ENCODE measurements around the gene PPP2R1A. TPM values are rescaled to one million over a fixed set of nuclear protein-coding genes. Genes with fewer than 3 reads are reported as not detected.
A peak's percentile ranks its signal among the peaks of the same experiment; 100 is the strongest.

The PPP2R1A gene
- 218 and 225 TPM in 2 replicates for total RNA-seq

DNA sequence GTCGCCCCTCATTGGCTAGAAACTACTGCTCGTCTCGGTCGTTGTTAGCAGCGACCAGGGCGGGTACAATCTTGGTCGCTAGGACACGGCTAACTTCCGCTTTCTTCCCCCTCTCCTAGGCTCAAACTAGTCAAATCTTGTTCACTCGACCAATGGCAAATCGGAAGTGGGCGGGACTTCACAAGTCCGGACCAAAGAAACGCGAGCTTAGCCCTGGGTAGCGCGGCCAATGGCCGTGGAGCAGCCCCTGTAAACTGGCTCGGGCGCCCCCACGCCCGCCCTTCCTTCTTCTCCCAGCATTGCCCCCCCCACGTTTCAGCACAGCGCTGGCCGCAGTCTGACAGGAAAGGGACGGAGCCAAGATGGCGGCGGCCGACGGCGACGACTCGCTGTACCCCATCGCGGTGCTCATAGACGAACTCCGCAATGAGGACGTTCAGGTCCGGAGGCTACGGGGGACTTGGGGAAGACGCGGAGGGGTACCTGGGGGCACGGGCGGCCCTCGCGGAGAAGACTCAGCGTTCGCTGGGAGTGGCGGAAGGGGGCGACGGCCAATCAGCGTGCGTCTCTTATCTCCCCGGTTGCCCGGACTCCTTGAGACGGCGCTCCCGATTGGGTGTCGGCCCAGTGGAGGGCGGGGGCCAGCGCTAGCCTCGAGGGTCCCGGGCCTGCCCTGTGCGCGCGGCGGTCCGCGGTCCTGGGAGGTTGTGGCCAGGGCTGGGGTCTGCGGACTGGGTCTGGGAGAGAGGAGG, at the start of gene PPP2R1A:
Gene PPP2R1A, plus strand, starts transcription at position 318 of the 752 bp plus-strand sequence. Its CDS starts 45 bp downstream, at position 363.
- H3K36me3 Mint-ChIP-seq (ENCODE audit: low read depth): peaks cover 34% of the 10 kb centered on the region

DNA sequence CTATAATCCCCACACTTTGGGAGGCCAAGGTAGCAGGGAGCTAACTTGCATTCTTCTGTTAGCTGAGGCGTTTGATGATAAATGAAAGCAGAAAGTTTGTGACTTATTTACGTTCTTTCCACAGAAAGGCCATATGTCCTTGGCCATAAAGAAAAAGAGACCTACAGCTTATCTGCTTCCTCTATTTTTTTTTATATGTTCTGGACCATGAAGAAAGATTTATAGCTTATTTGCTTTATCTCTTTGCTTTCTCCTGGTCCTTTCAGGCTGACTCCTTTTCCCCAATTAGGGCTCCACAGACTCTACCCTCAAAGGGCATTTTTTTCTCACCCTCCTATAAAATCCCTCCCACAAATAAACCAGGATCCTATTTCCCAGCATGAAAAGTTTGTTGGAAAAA, 48.6 kb upstream of the PPP2R1A start:
- H3K36me3 Mint-ChIP-seq (ENCODE audit: low read depth): peaks cover 36% of the 10 kb centered on the region
- no peak overlapping the region for H3K4me3 Mint-ChIP-seq (ENCODE audit: low read depth)
- H3K27me3 Mint-ChIP-seq (ENCODE audit: low read depth): no peaks in the 10 kb centered on the region
- DNase-seq (ENCODE audit: low spot score): no peak
- H3K4me1 Mint-ChIP-seq (ENCODE audit: low read depth): peaks cover 16% of the 10 kb centered on the region
- intact Hi-C loops (cut with micrococcal nuclease): no loop called here
- H3K27ac Mint-ChIP-seq: no peak overlapping the region
- H3K9me3 Mint-ChIP-seq: peaks cover 56% of the 10 kb centered on the region

More for the DNA sequence above, at the start of gene PPP2R1A:
- Mint-ChIP-seq H3K27ac (peak within 1 kb of the TSS; percentile 99), H3K27me3 (ENCODE audit: low read depth) (no peaks in the 10 kb centered on the region), H3K4me1 (ENCODE audit: low read depth) (peaks cover 32% of the 10 kb centered on the region), H3K9me3 (no peaks in the 10 kb centered on the region), H3K4me3 (ENCODE audit: low read depth) (peak within 1 kb of the TSS; percentile 98)
- peak; percentile 98 for DNase-seq (ENCODE audit: low spot score)
- intact Hi-C loops (cut with micrococcal nuclease): loop anchor here (1.0 to 10.0 kb wide), 6 partner anchors 19 to 1677 kb away; partner anchors contain the start of genes MYADM, ZNF350, ZNF616 and ZNF649

DNA sequence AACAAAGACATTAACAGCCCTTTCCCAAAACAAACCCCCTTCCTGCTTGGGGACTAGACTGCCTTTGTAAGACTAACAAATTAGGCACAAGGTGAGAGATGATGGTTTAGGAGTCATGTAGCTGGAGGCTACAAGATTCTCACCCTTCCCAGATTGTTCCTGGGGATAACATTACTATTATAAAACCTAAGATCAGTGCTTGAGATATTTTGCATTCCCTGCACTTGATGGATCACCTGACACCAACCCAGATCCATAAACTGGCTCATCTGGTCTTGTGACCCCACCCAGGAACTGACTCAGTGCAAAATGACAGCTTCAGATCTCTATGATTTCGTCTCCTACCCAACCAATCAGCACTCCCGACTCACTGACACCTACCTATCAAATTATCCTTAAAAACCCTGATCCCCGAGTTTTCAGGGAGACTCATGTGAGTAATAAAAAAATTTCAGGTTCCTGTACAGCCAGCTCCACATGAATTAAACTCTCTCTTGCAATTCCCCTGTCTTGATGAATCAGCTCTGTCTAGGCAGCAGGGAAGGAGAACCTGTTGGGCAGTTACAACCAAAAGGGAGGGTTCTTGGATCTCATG, 47.8 kb upstream of the PPP2R1A start:
- peaks cover 16% of the 10 kb centered on the region for H3K4me1 Mint-ChIP-seq (ENCODE audit: low read depth)
- intact Hi-C loops (cut with micrococcal nuclease): no loop called here
- H3K27me3 Mint-ChIP-seq (ENCODE audit: low read depth): no peaks in the 10 kb centered on the region
- H3K9me3 Mint-ChIP-seq: peaks cover 57% of the 10 kb centered on the region
- DNase-seq (ENCODE audit: low spot score): no peak
- H3K27ac Mint-ChIP-seq: no peak overlapping the region
- H3K4me3 Mint-ChIP-seq (ENCODE audit: low read depth): no peak overlapping the region
- peaks cover 29% of the 10 kb centered on the region for H3K36me3 Mint-ChIP-seq (ENCODE audit: low read depth)

DNA sequence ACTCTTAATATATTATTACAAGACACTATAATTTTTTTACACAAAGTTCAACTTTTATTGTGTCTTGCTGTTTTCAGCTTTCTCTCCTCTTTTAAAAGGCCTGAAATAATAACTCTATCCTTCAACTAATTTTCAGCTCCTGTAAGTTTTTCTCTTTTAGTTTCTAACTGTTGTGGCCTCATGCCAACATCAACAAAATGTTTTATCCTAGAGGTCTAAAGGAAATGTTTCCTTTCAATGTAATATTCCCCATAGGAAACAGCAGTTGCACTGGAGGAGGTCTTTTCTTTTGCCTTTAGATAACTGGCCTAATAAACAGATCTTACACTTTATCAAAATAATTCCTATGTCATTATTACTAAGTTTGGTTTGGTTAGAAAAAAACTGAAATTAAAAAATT, 41.6 kb upstream of the PPP2R1A start:
- intact Hi-C loops (cut with micrococcal nuclease): no loop called here
- DNase-seq (ENCODE audit: low spot score): no peak
- H3K4me3 Mint-ChIP-seq (ENCODE audit: low read depth): no peak overlapping the region
- no peak overlapping the region for H3K27ac Mint-ChIP-seq
- no peaks in the 10 kb centered on the region for H3K27me3 Mint-ChIP-seq (ENCODE audit: low read depth)
- H3K9me3 Mint-ChIP-seq: peaks cover 45% of the 10 kb centered on the region
- H3K36me3 Mint-ChIP-seq (ENCODE audit: low read depth): peaks cover 15% of the 10 kb centered on the region
- no peaks in the 10 kb centered on the region for H3K4me1 Mint-ChIP-seq (ENCODE audit: low read depth)

DNA sequence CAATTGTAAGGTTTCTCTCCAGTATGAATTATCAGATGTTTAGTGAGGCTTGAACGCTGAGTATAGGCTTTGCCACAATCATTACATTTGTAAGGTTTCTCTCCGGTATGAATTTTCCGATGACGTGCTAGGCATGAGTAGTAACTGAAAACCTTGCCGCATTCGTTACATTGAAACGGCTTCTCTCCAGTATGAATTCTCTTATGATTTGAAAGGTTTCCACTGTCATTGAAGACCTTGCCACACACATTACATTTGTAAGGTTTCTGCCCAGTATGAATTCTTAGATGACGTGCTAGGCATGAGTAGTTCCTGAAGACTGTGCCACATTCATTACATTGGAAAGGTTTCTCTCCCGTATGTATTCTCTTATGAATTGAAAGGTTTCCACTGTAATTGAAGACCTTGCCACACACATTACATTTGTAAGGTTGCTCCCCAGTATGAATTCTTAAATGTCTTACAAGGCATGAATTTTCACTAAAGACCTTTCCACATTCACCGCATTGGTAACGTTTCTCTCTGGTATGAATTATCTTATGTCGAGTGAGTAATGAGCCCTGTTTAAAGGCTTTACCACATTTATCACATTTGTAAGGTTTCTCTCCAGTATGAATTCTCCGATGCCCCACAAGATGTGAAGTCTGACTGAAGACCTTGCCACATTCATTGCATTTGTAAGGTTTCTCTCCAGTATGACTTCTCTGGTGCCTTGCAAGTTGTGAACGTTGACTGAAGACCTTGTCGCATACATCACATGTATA, 34.1 kb upstream of the PPP2R1A start:
- intact Hi-C loops (cut with micrococcal nuclease): no loop called here
- Mint-ChIP-seq H3K9me3 (peaks cover 77% of the 10 kb centered on the region), H3K36me3 (ENCODE audit: low read depth) (peaks cover 68% of the 10 kb centered on the region), H3K27ac (no peak overlapping the region), H3K4me3 (ENCODE audit: low read depth) (no peak overlapping the region), H3K4me1 (ENCODE audit: low read depth) (no peaks in the 10 kb centered on the region), H3K27me3 (ENCODE audit: low read depth) (no peaks in the 10 kb centered on the region)
- no peak for DNase-seq (ENCODE audit: low spot score)

DNA sequence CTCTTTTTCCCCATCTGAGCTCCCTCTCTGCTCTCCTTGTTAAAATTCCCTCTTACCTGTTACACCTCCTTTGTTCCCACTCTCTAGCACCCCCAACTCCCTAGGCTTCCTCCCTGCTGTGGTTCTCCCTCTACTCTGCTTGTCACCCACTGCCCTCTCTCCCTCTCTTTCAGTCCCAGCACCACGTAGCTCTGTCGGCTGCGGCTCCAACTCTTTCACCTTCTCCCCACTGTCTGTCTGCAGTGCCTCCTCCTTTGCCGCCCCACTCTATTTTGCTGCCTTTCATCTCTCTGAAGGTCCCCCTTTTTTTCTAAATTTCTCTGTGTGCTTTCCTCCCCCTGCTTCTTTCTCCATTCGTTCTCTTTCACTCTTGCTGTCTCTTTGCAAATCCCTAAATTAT, 19.5 kb upstream of the PPP2R1A start:
- Mint-ChIP-seq H3K27me3 (ENCODE audit: low read depth) (no peaks in the 10 kb centered on the region), H3K27ac (peak overlapping the region; percentile 92), H3K4me1 (ENCODE audit: low read depth) (peaks cover 14% of the 10 kb centered on the region), H3K9me3 (peaks cover 18% of the 10 kb centered on the region), H3K4me3 (ENCODE audit: low read depth) (peak overlapping the region; percentile 96), H3K36me3 (ENCODE audit: low read depth) (peaks cover 49% of the 10 kb centered on the region)
- intact Hi-C loops (cut with micrococcal nuclease): loop anchor here (5.0 kb wide), 1 partner anchor 243 kb away; the partner anchor contains the start of gene ZNF613
- no peak for DNase-seq (ENCODE audit: low spot score)

DNA sequence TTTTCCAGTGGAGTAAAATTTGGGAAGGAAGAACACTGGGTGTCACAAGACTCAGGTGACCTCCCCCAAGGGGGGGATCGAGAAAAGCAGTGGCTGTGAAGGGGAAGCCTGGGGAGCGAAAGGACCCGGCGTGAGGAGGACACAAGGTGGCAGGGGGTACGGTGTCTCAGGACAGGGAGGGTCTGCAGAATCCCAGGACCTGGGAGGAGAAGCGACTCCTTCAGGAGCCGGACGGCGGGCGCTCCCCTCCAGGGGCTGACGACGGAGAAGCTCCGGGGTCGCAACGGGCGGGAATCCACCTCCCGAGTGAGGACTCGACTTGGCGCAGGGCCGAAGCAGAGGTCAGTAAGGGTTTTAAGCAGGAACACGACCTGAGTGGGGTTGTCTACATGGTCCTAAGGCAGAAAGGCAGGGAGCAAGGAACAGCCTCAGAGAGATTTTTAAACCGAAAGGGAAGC, 19.0 kb upstream of the PPP2R1A start:
- peaks cover 45% of the 10 kb centered on the region for H3K36me3 Mint-ChIP-seq (ENCODE audit: low read depth)
- H3K9me3 Mint-ChIP-seq: peaks cover 18% of the 10 kb centered on the region
- peak overlapping the region; percentile 92 for H3K27ac Mint-ChIP-seq
- no peak for DNase-seq (ENCODE audit: low spot score)
- peak overlapping the region; percentile 96 for H3K4me3 Mint-ChIP-seq (ENCODE audit: low read depth)
- intact Hi-C loops (cut with micrococcal nuclease): loop anchor here (1.0 to 5.0 kb wide), 3 partner anchors 18 to 244 kb away; partner anchors contain the start of gene ZNF613
- H3K4me1 Mint-ChIP-seq (ENCODE audit: low read depth): peaks cover 14% of the 10 kb centered on the region
- H3K27me3 Mint-ChIP-seq (ENCODE audit: low read depth): no peaks in the 10 kb centered on the region

DNA sequence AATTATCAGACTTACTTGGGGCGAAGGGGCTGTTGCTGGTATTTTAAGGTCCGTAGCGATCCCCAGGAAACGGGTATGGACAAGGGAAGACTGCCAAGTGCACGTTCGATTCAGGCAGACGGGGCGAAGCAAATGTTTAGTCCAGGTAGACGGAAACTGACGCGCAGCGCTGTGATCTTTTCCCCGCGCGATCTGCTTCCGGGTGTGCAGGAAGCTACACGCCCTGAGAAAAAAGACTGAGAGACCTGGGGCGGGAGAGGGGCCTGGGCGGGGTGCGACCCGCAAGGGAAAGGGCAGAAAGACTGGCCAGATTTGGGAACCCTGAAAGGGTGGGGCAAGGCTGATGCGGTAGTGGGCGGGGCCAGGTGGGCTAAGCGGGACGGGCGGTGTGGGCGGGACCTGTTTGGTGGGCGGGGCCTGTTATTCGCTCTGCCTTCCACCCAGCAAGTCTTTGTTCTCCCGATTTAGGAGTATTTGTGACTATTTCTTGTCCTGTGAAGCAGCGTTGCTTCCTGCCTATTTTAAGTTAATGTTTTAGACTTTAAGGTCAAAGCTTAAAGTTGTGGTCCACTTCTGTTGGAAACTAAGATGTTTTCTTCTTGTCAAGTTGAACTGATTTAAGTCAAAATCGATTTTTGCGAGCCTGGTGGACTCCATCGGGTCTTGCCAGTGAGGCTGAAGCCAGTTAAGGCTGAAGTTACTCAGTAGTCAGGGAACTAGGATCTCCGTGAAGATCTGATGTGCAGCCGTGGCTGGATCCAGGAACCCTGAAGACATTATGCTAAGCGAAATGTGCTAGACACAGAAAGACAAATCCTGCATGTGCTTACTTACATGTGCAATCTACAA, 18.3 kb upstream of the PPP2R1A start, which contains the start of gene ZNF836:
Gene ZNF836, minus strand, starts transcription at position 301 of the 849 bp plus-strand sequence. CDS start 3,549 bp downstream, outside the sequence.
- H3K9me3 Mint-ChIP-seq: peaks cover 18% of the 10 kb centered on the region
- no peaks in the 10 kb centered on the region for H3K27me3 Mint-ChIP-seq (ENCODE audit: low read depth)
- peaks cover 45% of the 10 kb centered on the region for H3K36me3 Mint-ChIP-seq (ENCODE audit: low read depth)
- DNase-seq (ENCODE audit: low spot score): peak; percentile 84
- peak within 1 kb of the TSS; percentile 92 for H3K27ac Mint-ChIP-seq
- H3K4me3 Mint-ChIP-seq (ENCODE audit: low read depth): peak within 1 kb of the TSS; percentile 96
- H3K4me1 Mint-ChIP-seq (ENCODE audit: low read depth): peaks cover 14% of the 10 kb centered on the region
- intact Hi-C loops (cut with micrococcal nuclease): loop anchor here (1.0 to 5.0 kb wide), 3 partner anchors 18 to 244 kb away; partner anchors contain the start of gene ZNF613

DNA sequence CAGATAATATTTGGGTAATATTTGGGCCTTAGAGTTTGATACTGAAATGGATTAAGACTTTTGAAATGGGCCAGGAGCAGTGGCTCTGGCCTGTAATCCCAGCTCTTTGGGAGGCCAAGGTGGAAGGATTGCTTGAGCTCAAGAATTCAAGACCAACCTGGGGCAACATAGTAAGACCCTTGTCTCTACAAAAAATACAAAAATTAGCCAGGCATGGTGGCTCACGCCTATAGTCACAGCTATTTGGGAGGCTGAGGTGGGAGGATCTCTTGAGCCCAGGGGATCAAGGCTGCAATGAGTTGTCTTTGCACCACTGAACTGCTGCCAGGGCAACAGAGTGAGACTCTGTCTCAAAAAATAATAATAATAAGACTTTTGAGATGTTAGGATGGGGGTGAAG, 17.5 kb upstream of the PPP2R1A start:
- peak overlapping the region; percentile 96 for H3K4me3 Mint-ChIP-seq (ENCODE audit: low read depth)
- H3K36me3 Mint-ChIP-seq (ENCODE audit: low read depth): peaks cover 39% of the 10 kb centered on the region
- DNase-seq (ENCODE audit: low spot score): no peak
- no peaks in the 10 kb centered on the region for H3K27me3 Mint-ChIP-seq (ENCODE audit: low read depth)
- peaks cover 21% of the 10 kb centered on the region for H3K9me3 Mint-ChIP-seq
- peak overlapping the region; percentile 29 for H3K27ac Mint-ChIP-seq
- intact Hi-C loops (cut with micrococcal nuclease): loop anchor here (5.0 kb wide), 1 partner anchor 245 kb away; the partner anchor contains the start of gene ZNF613
- H3K4me1 Mint-ChIP-seq (ENCODE audit: low read depth): peaks cover 14% of the 10 kb centered on the region

DNA sequence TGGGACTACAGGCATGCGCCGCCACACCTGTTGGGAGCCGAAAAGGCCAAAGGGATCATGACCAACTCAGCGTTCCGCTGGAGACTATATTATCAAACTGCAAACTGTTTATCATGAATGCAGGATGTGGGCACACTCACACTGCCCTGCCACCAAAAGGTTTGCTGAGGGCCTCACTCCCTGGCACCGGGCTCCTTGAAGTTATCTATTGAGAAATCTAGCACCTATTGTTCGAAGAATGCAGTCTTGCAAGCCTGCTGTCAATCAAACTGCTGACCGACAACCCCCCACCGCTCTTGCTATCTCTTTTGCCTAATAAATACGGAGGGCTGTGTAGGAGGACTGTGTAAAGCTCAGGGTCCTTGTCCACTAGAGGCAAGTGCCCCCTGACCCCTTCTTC, 13.3 kb upstream of the PPP2R1A start:
- peaks cover 4% of the 10 kb centered on the region for H3K4me1 Mint-ChIP-seq (ENCODE audit: low read depth)
- H3K9me3 Mint-ChIP-seq: peaks cover 14% of the 10 kb centered on the region
- intact Hi-C loops (cut with micrococcal nuclease): no loop called here
- no peak for DNase-seq (ENCODE audit: low spot score)
- H3K36me3 Mint-ChIP-seq (ENCODE audit: low read depth): peaks cover 5% of the 10 kb centered on the region
- H3K27ac Mint-ChIP-seq: no peak overlapping the region
- no peaks in the 10 kb centered on the region for H3K27me3 Mint-ChIP-seq (ENCODE audit: low read depth)
- no peak overlapping the region for H3K4me3 Mint-ChIP-seq (ENCODE audit: low read depth)

DNA sequence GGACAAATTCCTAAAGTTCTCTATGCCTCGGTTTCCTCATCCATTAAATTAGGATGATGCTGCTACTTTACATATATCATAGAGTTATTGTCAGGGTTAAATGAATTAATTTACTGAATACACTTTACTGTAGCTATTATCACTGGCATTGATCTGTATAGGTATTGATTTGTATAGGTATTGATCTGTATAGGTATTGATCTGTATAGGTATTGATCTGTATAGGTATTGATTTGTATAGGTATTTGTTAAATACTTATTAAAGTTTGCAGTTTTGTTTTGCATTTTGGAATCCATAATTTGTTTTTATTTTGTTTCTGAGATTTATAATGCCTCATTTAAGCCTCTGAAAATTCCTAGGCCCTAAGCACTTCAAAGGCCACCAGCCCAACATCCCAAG, 2.4 kb upstream of the PPP2R1A start:
- H3K36me3 Mint-ChIP-seq (ENCODE audit: low read depth): peaks cover 13% of the 10 kb centered on the region
- H3K27ac Mint-ChIP-seq: no peak overlapping the region
- intact Hi-C loops (cut with micrococcal nuclease): loop anchor here (5.0 kb wide), 2 partner anchors 200 to 1680 kb away; partner anchors contain the start of genes MYADM and ZNF350

More for the DNA sequence above, 2.4 kb upstream of the PPP2R1A start:
- Mint-ChIP-seq H3K4me1 (ENCODE audit: low read depth) (peaks cover 20% of the 10 kb centered on the region), H3K9me3 (no peaks in the 10 kb centered on the region), H3K27me3 (ENCODE audit: low read depth) (no peaks in the 10 kb centered on the region), H3K4me3 (ENCODE audit: low read depth) (no peak overlapping the region)
- no peak for DNase-seq (ENCODE audit: low spot score)

Measured in activated T-helper 2 cell treated with anti-CD3 and anti-CD28 coated beads, Interferon-gamma antibody, Interleukin-2, Interleukin-4, amounts not matched to agents 10 μg/mL and 5 μg/mL and 100 μg/mL, durations not matched to agents 14 hours and 24 hours and 36 hours (primary cell).